ENCODE data around the gene SNAP47.

DNA sequence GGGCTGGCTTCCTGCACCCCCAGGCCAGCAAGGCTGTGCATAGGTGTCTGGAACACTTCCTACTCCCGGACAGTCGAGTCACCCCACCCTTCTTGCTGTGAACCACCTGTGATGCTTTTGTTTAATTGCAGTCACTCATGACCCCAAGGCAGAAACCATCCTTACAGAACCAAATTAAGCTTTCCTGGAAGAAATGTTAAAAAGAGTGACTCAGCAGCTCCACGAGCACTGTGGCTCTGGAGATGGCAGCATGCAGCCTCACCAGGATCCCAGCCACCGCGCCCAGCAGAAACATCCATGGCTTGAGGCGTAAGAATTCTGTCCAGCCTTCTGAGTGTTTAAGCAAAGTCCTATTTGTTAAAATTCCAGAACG is 28.8 kb downstream of the SNAP47 start:
- TF ChIP-seq, protein P1, sequence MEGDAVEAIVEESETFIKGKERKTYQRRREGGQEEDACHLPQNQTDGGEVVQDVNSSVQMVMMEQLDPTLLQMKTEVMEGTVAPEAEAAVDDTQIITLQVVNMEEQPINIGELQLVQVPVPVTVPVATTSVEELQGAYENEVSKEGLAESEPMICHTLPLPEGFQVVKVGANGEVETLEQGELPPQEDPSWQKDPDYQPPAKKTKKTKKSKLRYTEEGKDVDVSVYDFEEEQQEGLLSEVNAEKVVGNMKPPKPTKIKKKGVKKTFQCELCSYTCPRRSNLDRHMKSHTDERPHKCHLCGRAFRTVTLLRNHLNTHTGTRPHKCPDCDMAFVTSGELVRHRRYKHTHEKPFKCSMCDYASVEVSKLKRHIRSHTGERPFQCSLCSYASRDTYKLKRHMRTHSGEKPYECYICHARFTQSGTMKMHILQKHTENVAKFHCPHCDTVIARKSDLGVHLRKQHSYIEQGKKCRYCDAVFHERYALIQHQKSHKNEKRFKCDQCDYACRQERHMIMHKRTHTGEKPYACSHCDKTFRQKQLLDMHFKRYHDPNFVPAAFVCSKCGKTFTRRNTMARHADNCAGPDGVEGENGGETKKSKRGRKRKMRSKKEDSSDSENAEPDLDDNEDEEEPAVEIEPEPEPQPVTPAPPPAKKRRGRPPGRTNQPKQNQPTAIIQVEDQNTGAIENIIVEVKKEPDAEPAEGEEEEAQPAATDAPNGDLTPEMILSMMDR (IDR thresholded peaks at IDR 0.05; ENCODE audit: low read length) = no peak
- TF ChIP-seq EZH2 (optimal IDR thresholded peaks at IDR 0.05; ENCODE audit: low read depth, low read length) = no peak
- no peak for TF ChIP-seq EZH2phosphoT487 (IDR thresholded peaks at IDR 0.05; ENCODE audit: low read length)

All from MM.1S (cell line).